ENCODE results near the gene APEH. TPM values are rescaled to one million over a fixed set of nuclear protein-coding genes. Genes with fewer than 3 reads are reported as not detected.

APEH gene
- total RNA-seq, 4 donors from 2014 or later: 53.9 to 151 (median 116) TPM

- TF ChIP-seq POLR2AphosphoS5 (IDR thresholded peaks at IDR 0.05) (no peak), POLR2A (IDR thresholded peaks at IDR 0.05) (no peak), EP300 (IDR thresholded peaks at IDR 0.05; ENCODE audit: low read depth) (no peak)
- H3K27me3 ChIP-seq: no peaks in the 10 kb centered on the region
- 93% methylated on average over 16 of the region's 16 CpGs; no CpG with 5 or more reads in 1 of the 2 donors for WGBS, 2 donors (ENCODE audit: low coverage in 1 of 2)
- no peak overlapping the region for H3K27ac ChIP-seq
- no peaks in the 10 kb centered on the region for H3K36me3 ChIP-seq
- intact Hi-C loops (cut with DNase I; ENCODE audit: low total_unique reads): no loop called here
- in situ Hi-C loops (cut with MboI; ENCODE audit: low pct_ligation_motif_present in 1 of 4, low pct_unique_long_range_greater_than_20kb in 1 of 4, low sequenced_read_pairs in 3 of 4): no loop called here
- H3K4me3 ChIP-seq: no peak overlapping the region
- H3K9me3 ChIP-seq: no peaks in the 10 kb centered on the region
- no peak for DNase-seq
- H3K4me1 ChIP-seq: peaks cover 7 to 17% (median 14%) of the 10 kb centered on the region in 4 donors
Observed at GRCh38 chr3:49716691-49717210, 42.6 kb downstream of the APEH start.

GRCh38 chr3:49717211-49717958 lies 43.2 kb downstream of the APEH start:
- no peak for DNase-seq
- no peak overlapping the region for H3K4me3 ChIP-seq
- intact Hi-C loops (cut with DNase I; ENCODE audit: low total_unique reads): no loop called here
- no peak for TF ChIP-seq EP300 (IDR thresholded peaks at IDR 0.05; ENCODE audit: low read depth)
- TF ChIP-seq POLR2A (IDR thresholded peaks at IDR 0.05): no peak
- TF ChIP-seq POLR2AphosphoS5 (IDR thresholded peaks at IDR 0.05): no peak
- no peak for TF ChIP-seq CTCF (IDR thresholded peaks at IDR 0.05)
- WGBS, 2 donors (ENCODE audit: low coverage in 1 of 2): 94% methylated on average over 14 of the region's 14 CpGs; no CpG with 5 or more reads in 1 of the 2 donors
- no peak overlapping the region for H3K27ac ChIP-seq
- H3K36me3 ChIP-seq: no peaks in the 10 kb centered on the region
- H3K9me3 ChIP-seq: no peaks in the 10 kb centered on the region
- peaks cover 10 to 22% (median 16%) of the 10 kb centered on the region in 4 donors for H3K4me1 ChIP-seq
- no peaks in the 10 kb centered on the region for H3K27me3 ChIP-seq
- in situ Hi-C loops (cut with MboI; ENCODE audit: low pct_ligation_motif_present in 1 of 4, low pct_unique_long_range_greater_than_20kb in 1 of 4, low sequenced_read_pairs in 3 of 4): no loop called here

- in situ Hi-C loops (cut with MboI; ENCODE audit: low pct_ligation_motif_present in 1 of 4, low pct_unique_long_range_greater_than_20kb in 1 of 4, low sequenced_read_pairs in 3 of 4): no loop called here
- intact Hi-C loops (cut with DNase I; ENCODE audit: low total_unique reads): no loop called here
- Histone ChIP-seq H3K36me3 (no peaks in the 10 kb centered on the region), H3K27ac (no peak overlapping the region), H3K4me1 (peaks cover 16 to 31% (median 24%) of the 10 kb centered on the region in 4 donors), H3K9me3 (no peaks in the 10 kb centered on the region), H3K4me3 (peak overlapping the region in 1 of 4 donors; percentile 51), H3K27me3 (no peaks in the 10 kb centered on the region)
- TF ChIP-seq EP300 (IDR thresholded peaks at IDR 0.05; ENCODE audit: low read depth) (no peak), POLR2A (IDR thresholded peaks at IDR 0.05) (no peak), CTCF (IDR thresholded peaks at IDR 0.05) (no peak), POLR2AphosphoS5 (IDR thresholded peaks at IDR 0.05) (no peak)
- DNase-seq: no peak
- WGBS, 2 donors (ENCODE audit: low coverage in 1 of 2): 85 to 86% methylated on average over 32 to 75 of the region's 75 CpGs
Observed at GRCh38 chr3:49717959-49718857, 44.1 kb downstream of the APEH start.

- TF ChIP-seq POLR2AphosphoS5 (IDR thresholded peaks at IDR 0.05) (no peak), CTCF (IDR thresholded peaks at IDR 0.05) (no peak), EP300 (IDR thresholded peaks at IDR 0.05; ENCODE audit: low read depth) (no peak), POLR2A (IDR thresholded peaks at IDR 0.05) (no peak)
- Histone ChIP-seq H3K27me3 (no peaks in the 10 kb centered on the region), H3K4me1 (peaks cover 16 to 31% (median 26%) of the 10 kb centered on the region in 4 donors), H3K4me3 (peak overlapping the region; percentile 15 to 51 (median 40)), H3K27ac (peak overlapping the region in 3 of 4 donors; percentile 79 to 84 (median 83)), H3K9me3 (no peaks in the 10 kb centered on the region), H3K36me3 (no peaks in the 10 kb centered on the region)
- DNase-seq: no peak
- WGBS, 2 donors (ENCODE audit: low coverage in 1 of 2): 17 to 43% methylated on average over 6 to 33 of the region's 33 CpGs
- in situ Hi-C loops (cut with MboI; ENCODE audit: low pct_ligation_motif_present in 1 of 4, low pct_unique_long_range_greater_than_20kb in 1 of 4, low sequenced_read_pairs in 3 of 4) (no loop called here), intact Hi-C loops (cut with DNase I; ENCODE audit: low total_unique reads) (no loop called here)
Observed at GRCh38 chr3:49718858-49719213, 44.7 kb downstream of the APEH start.

All from transverse colon (tissue), 4 donors.